ENCODE results near the gene PTAFR.

PTAFR gene

GRCh38 chr1:28173980-28174297, 2.6 kb downstream of the PTAFR start:
- ChIA-PET POLR2A (interaction anchor here (0.6 kb wide), 1 partner anchor 17 kb away, joined by 3 read pairs; no protein-coding TSS in a partner anchor), CTCF (interaction anchor here (0.6 to 2.0 kb wide), 4 partner anchors 9 to 890 kb away, joined by 3 to 6 read pairs (median 3); no protein-coding TSS in a partner anchor)
- Histone ChIP-seq H3K4me3 (ENCODE audit: control insufficient read depth in 1 of 7, extremely low read depth in 1 of 7, insufficient read depth in 4 of 7, low read depth in 2 of 7, low read length in 6 of 7) (peak overlapping the region in 3 of 7 experiments; percentile 8 to 55 (median 54)), H3K4me1 (ENCODE audit: control extremely low read depth in 1 of 4, control insufficient read depth in 4 of 4, insufficient read depth in 4 of 4, low read length in 3 of 4) (peaks cover 13 to 70% (median 62%) of the 10 kb centered on the region in 4 experiments), H3K36me3 (ENCODE audit: control insufficient read depth in 4 of 4, insufficient read depth in 4 of 4, low read length in 3 of 4) (peaks cover 0 to 2% (median 0%) of the 10 kb centered on the region in 4 experiments), H3K9me3 (ENCODE audit: control extremely low read depth in 1 of 5, control insufficient read depth in 4 of 5, insufficient read depth in 2 of 5, low read depth in 1 of 5, low read length in 4 of 5) (no peaks in the 10 kb centered on the region), H3K27ac (ENCODE audit: insufficient read depth in 1 of 2, low read depth in 1 of 2, low read length in 2 of 2, poor library complexity in 1 of 2, severe bottlenecking in 2 of 2) (peak overlapping the region in 1 of 2 experiments; percentile 38), H3K27me3 (replicated peaks in 2 of 5; ENCODE audit: control insufficient read depth in 4 of 5, insufficient read depth in 5 of 5, low read length in 4 of 5) (no peaks in the 10 kb centered on the region)
- WGBS (ENCODE audit: insufficient coverage), result 100% methylated on average over 2 of the region's 5 CpGs
- no peak for DNase-seq

GRCh38 chr1:28173151-28173979, 3.1 kb downstream of the PTAFR start:
- peak; percentile 40 to 88 (median 82) for DNase-seq
- CTCF ChIA-PET, result interaction anchor here (0.6 to 2.0 kb wide), 7 partner anchors 9 to 890 kb away, joined by 3 to 6 read pairs (median 3); no protein-coding TSS in a partner anchor
- H3K36me3 ChIP-seq (ENCODE audit: control insufficient read depth in 4 of 4, insufficient read depth in 4 of 4, low read length in 3 of 4), result peaks cover 0 to 2% (median 0%) of the 10 kb centered on the region in 4 experiments
- 36% methylated on average over 5 of the region's 11 CpGs for WGBS (ENCODE audit: insufficient coverage)
- H3K9me3 ChIP-seq (ENCODE audit: control extremely low read depth in 1 of 5, control insufficient read depth in 4 of 5, insufficient read depth in 2 of 5, low read depth in 1 of 5, low read length in 4 of 5), result no peaks in the 10 kb centered on the region
- H3K4me1 ChIP-seq (ENCODE audit: control extremely low read depth in 1 of 4, control insufficient read depth in 4 of 4, insufficient read depth in 4 of 4, low read length in 3 of 4), result peaks cover 13 to 73% (median 63%) of the 10 kb centered on the region in 4 experiments
- POLR2A ChIA-PET, result interaction anchor here (0.6 kb wide), 1 partner anchor 18 kb away, joined by 3 read pairs; no protein-coding TSS in a partner anchor
- peak overlapping the region in 1 of 2 experiments; percentile 72 for H3K27ac ChIP-seq (ENCODE audit: insufficient read depth in 1 of 2, low read depth in 1 of 2, low read length in 2 of 2, poor library complexity in 1 of 2, severe bottlenecking in 2 of 2)
- no peaks in the 10 kb centered on the region for H3K27me3 ChIP-seq (replicated peaks in 2 of 5; ENCODE audit: control insufficient read depth in 4 of 5, insufficient read depth in 5 of 5, low read length in 4 of 5)
- H3K4me3 ChIP-seq (ENCODE audit: control insufficient read depth in 1 of 7, extremely low read depth in 1 of 7, insufficient read depth in 4 of 7, low read depth in 2 of 7, low read length in 6 of 7), result peak overlapping the region in 2 of 7 experiments; percentile 54 to 66

- Histone ChIP-seq H3K9me3 (ENCODE audit: control extremely low read depth in 1 of 5, control insufficient read depth in 4 of 5, insufficient read depth in 2 of 5, low read depth in 1 of 5, low read length in 4 of 5) (no peaks in the 10 kb centered on the region), H3K4me1 (ENCODE audit: control extremely low read depth in 1 of 4, control insufficient read depth in 4 of 4, insufficient read depth in 4 of 4, low read length in 3 of 4) (peaks cover 13 to 71% (median 63%) of the 10 kb centered on the region in 4 experiments), H3K27me3 (replicated peaks in 2 of 5; ENCODE audit: control insufficient read depth in 4 of 5, insufficient read depth in 5 of 5, low read length in 4 of 5) (no peaks in the 10 kb centered on the region), H3K27ac (ENCODE audit: insufficient read depth in 1 of 2, low read depth in 1 of 2, low read length in 2 of 2, poor library complexity in 1 of 2, severe bottlenecking in 2 of 2) (peak overlapping the region in 1 of 2 experiments; percentile 72), H3K36me3 (ENCODE audit: control insufficient read depth in 4 of 4, insufficient read depth in 4 of 4, low read length in 3 of 4) (peaks cover 0 to 2% (median 0%) of the 10 kb centered on the region in 4 experiments), H3K4me3 (ENCODE audit: control insufficient read depth in 1 of 7, extremely low read depth in 1 of 7, insufficient read depth in 4 of 7, low read depth in 2 of 7, low read length in 6 of 7) (peak overlapping the region in 4 of 7 experiments; percentile 9 to 66 (median 36))
- ChIA-PET CTCF (interaction anchor here (0.8 to 1.6 kb wide), 7 partner anchors 9 to 407 kb away, joined by 3 to 4 read pairs (median 3); no protein-coding TSS in a partner anchor), POLR2A (interaction anchor here (1.0 kb wide), 1 partner anchor 46 kb away, joined by 3 read pairs; no protein-coding TSS in a partner anchor)
- WGBS (ENCODE audit: insufficient coverage), result 0% methylated on average over 3 of the region's 8 CpGs
- peak; percentile 87 to 92 (median 91) for DNase-seq
These were observed 3.8 kb downstream of the PTAFR start for GRCh38 chr1:28172713-28173150.

GRCh38 chr1:28171246-28171645, 5.2 kb downstream of the PTAFR start:
- 90% methylated on average over 7 of the region's 7 CpGs for WGBS (ENCODE audit: insufficient coverage)
- Histone ChIP-seq H3K4me1 (ENCODE audit: control extremely low read depth in 1 of 4, control insufficient read depth in 4 of 4, insufficient read depth in 4 of 4, low read length in 3 of 4) (peaks cover 10 to 57% (median 50%) of the 10 kb centered on the region in 4 experiments), H3K36me3 (ENCODE audit: control insufficient read depth in 4 of 4, insufficient read depth in 4 of 4, low read length in 3 of 4) (peaks cover 0 to 2% (median 0%) of the 10 kb centered on the region in 4 experiments), H3K27ac (ENCODE audit: insufficient read depth in 1 of 2, low read depth in 1 of 2, low read length in 2 of 2, poor library complexity in 1 of 2, severe bottlenecking in 2 of 2) (no peak overlapping the region), H3K9me3 (ENCODE audit: control extremely low read depth in 1 of 5, control insufficient read depth in 4 of 5, insufficient read depth in 2 of 5, low read depth in 1 of 5, low read length in 4 of 5) (no peaks in the 10 kb centered on the region), H3K4me3 (ENCODE audit: control insufficient read depth in 1 of 7, extremely low read depth in 1 of 7, insufficient read depth in 4 of 7, low read depth in 2 of 7, low read length in 6 of 7) (no peak overlapping the region), H3K27me3 (replicated peaks in 2 of 5; ENCODE audit: control insufficient read depth in 4 of 5, insufficient read depth in 5 of 5, low read length in 4 of 5) (no peaks in the 10 kb centered on the region)
- no peak for DNase-seq
- POLR2A ChIA-PET, result no interaction called here
- CTCF ChIA-PET, result interaction anchor here (0.6 to 1.3 kb wide), 2 partner anchors 43 to 168 kb away, joined by 3 read pairs; no protein-coding TSS in a partner anchor

GRCh38 chr1:28170001-28170596, 6.4 kb downstream of the PTAFR start:
- WGBS (ENCODE audit: insufficient coverage), result no CpG with 5 or more reads among the region's 2 CpGs

GRCh38 chr1:28163496-28164161, 12.9 kb downstream of the PTAFR start:
- Histone ChIP-seq H3K36me3 (ENCODE audit: control insufficient read depth in 4 of 4, insufficient read depth in 4 of 4, low read length in 3 of 4) (no peaks in the 10 kb centered on the region), H3K4me3 (ENCODE audit: control insufficient read depth in 1 of 7, extremely low read depth in 1 of 7, insufficient read depth in 4 of 7, low read depth in 2 of 7, low read length in 6 of 7) (no peak overlapping the region), H3K27ac (ENCODE audit: insufficient read depth in 1 of 2, low read depth in 1 of 2, low read length in 2 of 2, poor library complexity in 1 of 2, severe bottlenecking in 2 of 2) (no peak overlapping the region), H3K4me1 (ENCODE audit: control extremely low read depth in 1 of 4, control insufficient read depth in 4 of 4, insufficient read depth in 4 of 4, low read length in 3 of 4) (peaks cover 0 to 6% (median under 1%) of the 10 kb centered on the region in 4 experiments), H3K27me3 (replicated peaks in 2 of 5; ENCODE audit: control insufficient read depth in 4 of 5, insufficient read depth in 5 of 5, low read length in 4 of 5) (no peaks in the 10 kb centered on the region), H3K9me3 (ENCODE audit: control extremely low read depth in 1 of 5, control insufficient read depth in 4 of 5, insufficient read depth in 2 of 5, low read depth in 1 of 5, low read length in 4 of 5) (no peaks in the 10 kb centered on the region)
- ChIA-PET POLR2A (no interaction called here), CTCF (interaction anchor here (0.6 to 1.7 kb wide), 5 partner anchors 9 to 45 kb away, joined by 3 to 4 read pairs (median 4); no protein-coding TSS in a partner anchor)
- no peak for DNase-seq
- WGBS (ENCODE audit: insufficient coverage), result 100% methylated on average over 4 of the region's 4 CpGs

More at GRCh38 chr1:28170001-28170596, 6.4 kb downstream of the PTAFR start:
- no peak overlapping the region for H3K4me3 ChIP-seq (ENCODE audit: control insufficient read depth in 1 of 7, extremely low read depth in 1 of 7, insufficient read depth in 4 of 7, low read depth in 2 of 7, low read length in 6 of 7)
- CTCF ChIA-PET, result interaction anchor here (0.6 to 1.3 kb wide), 4 partner anchors 9 to 77 kb away, joined by 3 to 5 read pairs (median 4); no protein-coding TSS in a partner anchor
- DNase-seq, result no peak
- no peaks in the 10 kb centered on the region for H3K9me3 ChIP-seq (ENCODE audit: control extremely low read depth in 1 of 5, control insufficient read depth in 4 of 5, insufficient read depth in 2 of 5, low read depth in 1 of 5, low read length in 4 of 5)
- POLR2A ChIA-PET, result no interaction called here
- no peak overlapping the region for H3K27ac ChIP-seq (ENCODE audit: insufficient read depth in 1 of 2, low read depth in 1 of 2, low read length in 2 of 2, poor library complexity in 1 of 2, severe bottlenecking in 2 of 2)
- peaks cover 7 to 45% (median 39%) of the 10 kb centered on the region in 4 experiments for H3K4me1 ChIP-seq (ENCODE audit: control extremely low read depth in 1 of 4, control insufficient read depth in 4 of 4, insufficient read depth in 4 of 4, low read length in 3 of 4)
- H3K36me3 ChIP-seq (ENCODE audit: control insufficient read depth in 4 of 4, insufficient read depth in 4 of 4, low read length in 3 of 4), result peaks cover 0 to 2% (median 0%) of the 10 kb centered on the region in 4 experiments
- no peaks in the 10 kb centered on the region for H3K27me3 ChIP-seq (replicated peaks in 2 of 5; ENCODE audit: control insufficient read depth in 4 of 5, insufficient read depth in 5 of 5, low read length in 4 of 5)
